NCI-H2196 (cell line): ENCODE data around the gene CACNA1D.

Experiments
- DNase-seq: peaks from one replicate; lab custom pipeline; 2025; ENCODE audit not compliant: unreplicated experiment; lab: John Stamatoyannopoulos, UW

CACNA1D gene

GRCh38 chr3:53495146-53495519 lies 722 bp downstream of the CACNA1D start:
- DNase-seq = no peak

- DNase-seq = no peak
These were observed 1.3 kb downstream of the CACNA1D start for GRCh38 chr3:53495520-53496391.

GRCh38 chr3:53496392-53496670 lies 1.9 kb downstream of the CACNA1D start:
- DNase-seq = no peak

- DNase-seq = no peak
These were observed 2.6 kb downstream of the CACNA1D start for GRCh38 chr3:53496984-53497383.

- DNase-seq = no peak
These were observed 4.6 kb downstream of the CACNA1D start for GRCh38 chr3:53498806-53499641.

- no peak for DNase-seq
These were observed 5.9 kb downstream of the CACNA1D start for GRCh38 chr3:53500165-53500777.

GRCh38 chr3:53501178-53501577 lies 6.8 kb downstream of the CACNA1D start:
- DNase-seq = no peak

- DNase-seq = no peak
These were observed 8.3 kb downstream of the CACNA1D start for GRCh38 chr3:53502737-53503136.

GRCh38 chr3:53503195-53503594 lies 8.8 kb downstream of the CACNA1D start:
- DNase-seq = no peak

GRCh38 chr3:53506110-53506762 lies 11.8 kb downstream of the CACNA1D start:
- DNase-seq = no peak

- DNase-seq = no peak
These were observed 12.3 kb downstream of the CACNA1D start for GRCh38 chr3:53506763-53507145.

- no peak for DNase-seq
These were observed 15.1 kb downstream of the CACNA1D start for GRCh38 chr3:53509494-53509893.

GRCh38 chr3:53510508-53510907 lies 16.1 kb downstream of the CACNA1D start:
- no peak for DNase-seq

GRCh38 chr3:53511246-53511645 lies 16.8 kb downstream of the CACNA1D start:
- DNase-seq = no peak

GRCh38 chr3:53513556-53514190 lies 19.3 kb downstream of the CACNA1D start:
- DNase-seq = no peak

GRCh38 chr3:53516339-53516738 lies 21.9 kb downstream of the CACNA1D start:
- no peak for DNase-seq

- no peak for DNase-seq
These were observed 24.1 kb downstream of the CACNA1D start for GRCh38 chr3:53518495-53518981.

GRCh38 chr3:53519065-53519709 lies 24.8 kb downstream of the CACNA1D start:
- no peak for DNase-seq

- no peak for DNase-seq
These were observed 28.9 kb downstream of the CACNA1D start for GRCh38 chr3:53523346-53523745.

- DNase-seq = no peak
These were observed 30.2 kb downstream of the CACNA1D start for GRCh38 chr3:53524566-53524965.
